ENCODE data around the gene DCAF5.

DNA sequence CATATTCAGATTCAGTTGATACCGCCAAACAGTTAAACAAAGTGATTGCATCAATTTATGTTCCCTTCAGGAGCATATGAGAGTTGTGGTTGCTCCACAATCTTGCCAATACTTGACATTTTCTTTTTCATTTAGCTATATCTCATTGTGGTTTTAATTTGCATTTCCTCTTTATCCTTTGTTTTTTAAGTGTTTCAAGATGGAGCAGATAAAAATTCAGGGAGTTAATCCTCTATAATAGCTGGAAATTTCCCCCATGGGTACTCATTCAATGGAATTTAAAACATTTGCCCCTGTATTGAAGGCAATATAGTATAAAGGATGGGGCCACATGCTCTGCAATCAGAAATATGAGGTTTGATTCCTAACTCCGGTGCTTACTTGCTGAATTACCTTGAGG, 37.3 kb upstream of the DCAF5 start:
- TF ChIP-seq POLR2A (IDR thresholded peaks at IDR 0.05; ENCODE audit: low read length) (no peak), GATA1 (IDR thresholded peaks at IDR 0.05; ENCODE audit: low read depth, low read length) (no peak)
